HEK293T (cell line): Measurements from ENCODE around the gene L3MBTL3.

ENCODE experiments used
- BHLHE40 ChIP-seq: fragments of 450-650 bp; IDR thresholded peaks from 2 replicates; pipeline ENCODE4 v1.6.1; 2016; ENCODE audit warnings: mild to moderate bottlenecking, moderate library complexity, borderline replicate concordance
- FOXK2 ChIP-seq: fragments of 450-650 bp; IDR thresholded peaks from 2 replicates; pipeline ENCODE4 v1.6.1; 2016; ENCODE audit warnings: mild to moderate bottlenecking
- FOXM1 ChIP-seq: fragments of 450-650 bp; IDR thresholded peaks from 2 replicates; pipeline ENCODE4 v1.6.1; 2017; ENCODE audit warnings: mild to moderate bottlenecking, borderline replicate concordance
- NFRKB ChIP-seq: fragments of 450-650 bp; IDR thresholded peaks from 2 replicates; pipeline ENCODE4 v1.6.1; 2016; ENCODE audit warnings: mild to moderate bottlenecking, moderate library complexity
- SP1 ChIP-seq: fragments of 450-650 bp; IDR thresholded peaks from 2 replicates; pipeline ENCODE4 v1.6.1; 2017
- SUZ12 ChIP-seq: fragments of 450-650 bp; IDR thresholded peaks from 2 replicates; pipeline ENCODE4 v1.6.1; 2016; ENCODE audit warnings: mild to moderate bottlenecking
- TARDBP ChIP-seq: fragments of 450-650 bp; IDR thresholded peaks from 2 replicates; pipeline ENCODE4 v1.6.1; 2016
- ZNF384 ChIP-seq: fragments of 450-650 bp; IDR thresholded peaks from 2 replicates; pipeline ENCODE4 v1.6.1; 2016

DNA sequence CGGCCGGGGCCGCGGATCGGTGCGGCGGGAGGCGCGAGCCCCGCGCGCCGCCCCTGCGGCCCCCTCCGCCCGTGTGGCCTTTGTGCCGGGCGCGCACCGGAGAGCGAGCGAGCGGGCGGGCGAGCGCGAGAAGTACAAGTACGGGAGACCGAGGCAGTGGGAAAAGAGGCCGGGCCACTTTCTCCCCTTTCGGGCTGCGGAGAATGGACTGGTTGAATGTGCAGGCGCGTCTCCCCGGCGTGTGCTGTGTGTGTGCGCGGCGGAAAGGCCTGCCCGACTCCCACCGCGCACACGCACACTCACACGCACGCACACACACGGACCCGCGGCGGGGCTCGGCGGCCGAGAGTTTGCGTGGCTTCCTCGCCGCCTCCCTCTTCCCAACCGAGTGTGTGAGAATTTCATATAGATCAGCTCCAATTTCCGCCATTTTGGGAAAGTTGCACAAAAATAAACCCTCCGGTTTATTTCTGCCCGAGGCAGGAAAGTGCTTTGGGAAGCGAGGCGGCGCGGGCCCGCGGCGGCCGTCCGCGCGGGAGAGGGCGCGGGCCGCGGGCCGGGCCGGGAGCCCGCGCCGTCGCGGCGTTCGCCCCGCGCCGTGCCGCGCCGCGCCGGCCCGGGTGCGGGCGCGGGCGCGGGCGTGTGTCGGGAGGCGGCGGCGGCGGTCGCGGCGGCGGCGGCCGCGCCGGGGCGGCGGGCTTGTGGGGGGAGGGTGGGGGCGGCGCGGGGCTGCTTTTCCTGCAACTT is 1.1 kb downstream of the L3MBTL3 start:
- TF ChIP-seq SUZ12 (no peak), SP1 (no peak), BHLHE40 (no peak), FOXM1 (no peak), NFRKB (no peak), FOXK2 (no peak), TARDBP (no peak), ZNF384 (no peak)
